Activated CD8-positive, alpha-beta memory T cell treated with anti-CD3 and anti-CD28 coated beads, Interleukin-2, amount 50 U/mL, for 48 hours (primary cell): Measurements from ENCODE around the gene CNIH3.

Experiments
- DNase-seq: peaks from one replicate; pipeline ENCODE4 v3.0.0-alpha.2; 2020

CNIH3 gene

GRCh38 chr1:224616756-224617409 lies 766 bp downstream of the CNIH3 start:
- DNase-seq, result peak; percentile 57

GRCh38 chr1:224617410-224618355 lies 1.6 kb downstream of the CNIH3 start:
- DNase-seq, result no peak

GRCh38 chr1:224619209-224619608 lies 3.1 kb downstream of the CNIH3 start:
- DNase-seq, result no peak

- DNase-seq, result no peak
Measured at GRCh38 chr1:224620105-224620504, 4.0 kb downstream of the CNIH3 start.

- DNase-seq, result no peak
Measured at GRCh38 chr1:224621813-224622682, 5.9 kb downstream of the CNIH3 start.

GRCh38 chr1:224622831-224623230 lies 6.7 kb downstream of the CNIH3 start:
- no peak for DNase-seq

- DNase-seq, result no peak
Measured at GRCh38 chr1:224623310-224623714, 7.2 kb downstream of the CNIH3 start.

GRCh38 chr1:224623743-224624333 lies 7.7 kb downstream of the CNIH3 start:
- DNase-seq, result peak; percentile 74

GRCh38 chr1:224624432-224624831 lies 8.3 kb downstream of the CNIH3 start:
- DNase-seq, result no peak

- no peak for DNase-seq
Measured at GRCh38 chr1:224626042-224626441, 9.9 kb downstream of the CNIH3 start.

GRCh38 chr1:224629965-224630364 lies 13.8 kb downstream of the CNIH3 start:
- no peak for DNase-seq

GRCh38 chr1:224631462-224632115 lies 15.5 kb downstream of the CNIH3 start:
- DNase-seq, result no peak

GRCh38 chr1:224632381-224632871 lies 16.3 kb downstream of the CNIH3 start:
- DNase-seq, result no peak

- no peak for DNase-seq
Measured at GRCh38 chr1:224632921-224633321, 16.8 kb downstream of the CNIH3 start.

GRCh38 chr1:224635356-224635755 lies 19.2 kb downstream of the CNIH3 start:
- DNase-seq, result no peak

- DNase-seq, result no peak
Measured at GRCh38 chr1:224637515-224637914, 21.4 kb downstream of the CNIH3 start.

- no peak for DNase-seq
Measured at GRCh38 chr1:224637936-224638335, 21.8 kb downstream of the CNIH3 start.

- DNase-seq, result no peak
Measured at GRCh38 chr1:224639426-224639975, 23.4 kb downstream of the CNIH3 start.

- DNase-seq, result no peak
Measured at GRCh38 chr1:224640018-224640417, 23.9 kb downstream of the CNIH3 start.

GRCh38 chr1:224640587-224640986 lies 24.5 kb downstream of the CNIH3 start:
- DNase-seq, result no peak

GRCh38 chr1:224641030-224641429 lies 24.9 kb downstream of the CNIH3 start:
- DNase-seq, result no peak

GRCh38 chr1:224643653-224644052 lies 27.5 kb downstream of the CNIH3 start:
- no peak for DNase-seq
